MM.1S (cell line): Measurements from ENCODE around the gene CUL1.

Source experiments
- DNase-seq: peaks from one replicate; pipeline ENCODE4 v3.0.0-alpha.2; 2015
- H2AFZ ChIP-seq: fragments of 300-600 bp; sonication (generic); 2 replicates; pipeline ENCODE4 v1.6.0; 2016; ENCODE audit warnings: antibody characterized with exemption, low read length
- H3F3A ChIP-seq: fragments of 300-600 bp; sonication (generic); 2 replicates; pipeline ENCODE4 v1.6.1; 2016; ENCODE audit warnings: mild to moderate bottlenecking, antibody characterized with exemption, low read length, moderate library complexity, mixed read lengths; ENCODE audit not compliant: insufficient read depth
- H3K27ac ChIP-seq: fragments of 300-600 bp; sonication (generic); 2 replicates; pipeline ENCODE4 v1.5.1; 2016; ENCODE audit warnings: mild to moderate bottlenecking, low read length
- H3K27me3 ChIP-seq: fragments of 300-600 bp; sonication (generic); replicated peaks from 2 replicates; pipeline ENCODE4 v1.6.0; 2016; ENCODE audit warnings: low read length; ENCODE audit not compliant: insufficient read depth
- H3K36me3 ChIP-seq: fragments of 300-600 bp; sonication (generic); replicated peaks from 2 replicates; pipeline ENCODE4 v1.6.1; 2016; ENCODE audit warnings: mild to moderate bottlenecking, low read length, mixed read lengths; ENCODE audit not compliant: insufficient read depth
- H3K4me1 ChIP-seq: fragments of 300-600 bp; sonication (generic); 2 replicates; pipeline ENCODE4 v1.6.1; 2016; ENCODE audit warnings: low read length, mixed read lengths
- H3K4me2 ChIP-seq: fragments of 300-600 bp; sonication (generic); 2 replicates; pipeline ENCODE4 v1.6.0; 2016; ENCODE audit warnings: low read depth, low read length
- H3K4me3 ChIP-seq: fragments of 300-600 bp; sonication (generic); 2 replicates; pipeline ENCODE4 v1.5.1; 2016; ENCODE audit warnings: low read length, mixed read lengths
- H3K79me2 ChIP-seq: fragments of 300-600 bp; sonication (generic); 2 replicates; pipeline ENCODE4 v1.6.1; 2016; ENCODE audit warnings: mixed run types, low read length, mixed read lengths
- H3K9ac ChIP-seq: fragments of 300-600 bp; sonication (generic); 2 replicates; pipeline ENCODE4 v1.6.1; 2016; ENCODE audit warnings: low read length, mixed read lengths
- H3K9me2 ChIP-seq: fragments of 300-600 bp; sonication (generic); replicated peaks from 2 replicates; pipeline ENCODE4 v1.6.1; 2016; ENCODE audit warnings: mild to moderate bottlenecking, low read length, mixed read lengths; ENCODE audit not compliant: insufficient read depth
- H3K9me3 ChIP-seq: fragments of 300-600 bp; sonication (generic); replicated peaks from 2 replicates; pipeline ENCODE4 v1.6.1; 2016; ENCODE audit warnings: mild to moderate bottlenecking, low read length, mixed read lengths; ENCODE audit not compliant: insufficient read depth
- H4K20me1 ChIP-seq: fragments of 300-600 bp; sonication (generic); 2 replicates; pipeline ENCODE4 v1.6.1; 2016; ENCODE audit warnings: mild to moderate bottlenecking, low read length, moderate library complexity, mixed read lengths; ENCODE audit not compliant: insufficient read depth
- EZH2 ChIP-seq: fragments of 300-600 bp; sonication (generic); optimal IDR thresholded peaks from 2 replicates; pipeline ENCODE3; 2017; ENCODE audit warnings: low read depth, mild to moderate bottlenecking, antibody characterized with exemption, low read length, mixed read lengths
- EZH2phosphoT487 ChIP-seq: fragments of 300-600 bp; sonication (generic); IDR thresholded peaks from 2 replicates; pipeline ENCODE4 v1.6.1; 2018; ENCODE audit warnings: antibody characterized with exemption, low read length
- TF ChIP-seq, protein P1 (sequence below): fragments of 300-600 bp; sonication (generic); IDR thresholded peaks from 2 replicates; pipeline ENCODE4 v1.5.1; 2016; ENCODE audit warnings: antibody characterized with exemption, low read length, mixed read lengths

The CUL1 gene

DNA sequence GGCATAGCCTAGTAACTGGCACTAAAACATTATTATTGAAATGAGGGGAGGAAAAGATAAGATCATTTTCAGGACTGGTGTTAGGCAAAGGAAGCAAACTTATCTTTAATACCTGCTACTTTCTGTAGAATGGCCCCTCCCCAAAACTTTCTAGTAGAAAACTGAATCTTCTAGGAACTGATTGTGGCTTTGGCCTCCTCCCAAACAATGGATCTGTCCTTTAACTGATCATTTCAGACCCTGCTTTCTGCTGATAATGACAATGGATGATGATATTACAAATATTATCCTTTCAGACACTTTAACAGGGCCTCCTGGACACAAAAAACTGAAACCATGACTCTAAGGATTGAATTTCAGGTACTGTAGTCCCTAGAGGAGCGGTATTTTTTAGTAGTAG, 130.3 kb downstream of the CUL1 start:
- Histone ChIP-seq H3F3A (no peaks in the 10 kb centered on the region), H3K79me2 (peaks cover 56% of the 10 kb centered on the region), H3K9me2 (no peaks in the 10 kb centered on the region), H3K27me3 (no peaks in the 10 kb centered on the region), H3K36me3 (peaks cover 15% of the 10 kb centered on the region; the same call in 1 of the 2 replicates), H4K20me1 (peaks cover 4% of the 10 kb centered on the region; the same call in 1 of the 2 replicates), H2AFZ (no peak overlapping the region), H3K4me3 (no peak overlapping the region), H3K9me3 (no peaks in the 10 kb centered on the region), H3K4me2 (no peak overlapping the region), H3K27ac (no peak overlapping the region), H3K4me1 (no peaks in the 10 kb centered on the region), H3K9ac (no peak overlapping the region)
- TF ChIP-seq EZH2 (no peak), EZH2phosphoT487 (no peak)
- TF ChIP-seq, protein P1, sequence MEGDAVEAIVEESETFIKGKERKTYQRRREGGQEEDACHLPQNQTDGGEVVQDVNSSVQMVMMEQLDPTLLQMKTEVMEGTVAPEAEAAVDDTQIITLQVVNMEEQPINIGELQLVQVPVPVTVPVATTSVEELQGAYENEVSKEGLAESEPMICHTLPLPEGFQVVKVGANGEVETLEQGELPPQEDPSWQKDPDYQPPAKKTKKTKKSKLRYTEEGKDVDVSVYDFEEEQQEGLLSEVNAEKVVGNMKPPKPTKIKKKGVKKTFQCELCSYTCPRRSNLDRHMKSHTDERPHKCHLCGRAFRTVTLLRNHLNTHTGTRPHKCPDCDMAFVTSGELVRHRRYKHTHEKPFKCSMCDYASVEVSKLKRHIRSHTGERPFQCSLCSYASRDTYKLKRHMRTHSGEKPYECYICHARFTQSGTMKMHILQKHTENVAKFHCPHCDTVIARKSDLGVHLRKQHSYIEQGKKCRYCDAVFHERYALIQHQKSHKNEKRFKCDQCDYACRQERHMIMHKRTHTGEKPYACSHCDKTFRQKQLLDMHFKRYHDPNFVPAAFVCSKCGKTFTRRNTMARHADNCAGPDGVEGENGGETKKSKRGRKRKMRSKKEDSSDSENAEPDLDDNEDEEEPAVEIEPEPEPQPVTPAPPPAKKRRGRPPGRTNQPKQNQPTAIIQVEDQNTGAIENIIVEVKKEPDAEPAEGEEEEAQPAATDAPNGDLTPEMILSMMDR: no peak
- no peak for DNase-seq

DNA sequence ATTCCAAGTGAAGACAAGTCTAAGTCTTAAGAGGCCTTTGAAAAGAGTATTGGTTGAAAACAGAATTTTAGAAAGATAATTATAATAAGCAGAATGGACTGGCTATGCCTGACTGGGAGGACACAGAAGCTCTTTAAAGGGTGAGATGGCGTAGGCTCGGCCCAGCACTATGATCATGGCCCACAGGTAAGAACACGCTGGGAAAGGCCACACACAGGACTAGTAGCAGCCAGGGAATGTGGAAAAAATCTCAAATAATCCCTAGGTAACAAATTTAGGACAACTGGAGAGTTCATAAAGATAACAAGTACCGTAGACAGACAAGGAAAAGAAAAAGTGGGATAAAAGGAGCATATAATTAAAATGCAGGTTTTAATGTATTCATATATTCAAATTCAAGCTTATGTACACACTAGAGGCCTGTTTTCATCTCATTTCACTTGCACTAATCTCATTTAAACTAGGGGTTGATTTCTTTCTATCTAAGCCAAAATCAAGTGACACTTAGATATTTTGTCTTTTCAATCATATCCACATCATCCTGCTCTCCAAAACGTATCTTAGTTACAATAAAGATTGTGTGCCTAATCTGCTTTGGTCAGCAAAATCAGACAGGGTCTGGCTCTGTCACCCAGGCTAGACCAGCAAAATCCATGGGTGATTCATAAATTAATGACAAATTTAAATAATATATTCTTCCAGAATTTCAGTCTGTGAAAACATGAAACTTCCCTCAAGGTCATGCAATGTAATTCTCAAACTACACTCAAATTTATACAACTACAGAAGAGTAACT, 132.4 kb downstream of the CUL1 start:
- H3K79me2 ChIP-seq: peaks cover 71% of the 10 kb centered on the region

DNA sequence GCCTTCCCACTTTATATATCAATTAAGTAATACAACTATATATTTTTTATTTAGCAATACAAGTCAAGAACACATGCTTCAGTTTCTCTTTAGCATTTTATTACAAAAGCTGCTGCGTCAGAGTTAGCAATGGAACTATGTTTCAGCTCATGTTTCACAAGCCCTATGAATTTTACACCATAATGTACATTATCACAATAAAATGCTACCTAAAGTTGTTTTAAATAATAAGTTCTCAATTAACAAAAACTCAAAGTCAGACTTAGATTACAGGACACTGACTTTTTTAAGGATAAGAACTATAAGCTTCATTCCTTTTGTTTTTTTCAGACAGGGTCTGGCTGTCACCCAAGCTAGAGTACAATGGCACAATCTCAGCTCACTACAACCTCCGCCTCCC, 133.1 kb downstream of the CUL1 start:
- Histone ChIP-seq H3K36me3 (no peaks in the 10 kb centered on the region; the same call in 1 of the 2 replicates), H3K4me1 (no peaks in the 10 kb centered on the region), H3K9me3 (no peaks in the 10 kb centered on the region), H2AFZ (no peak overlapping the region), H3K9ac (no peak overlapping the region), H3F3A (no peaks in the 10 kb centered on the region), H3K27ac (no peak overlapping the region), H3K9me2 (no peaks in the 10 kb centered on the region), H3K4me3 (no peak overlapping the region), H4K20me1 (peaks cover 4% of the 10 kb centered on the region; the same call in 1 of the 2 replicates), H3K4me2 (no peak overlapping the region), H3K79me2 (peaks cover 78% of the 10 kb centered on the region), H3K27me3 (no peaks in the 10 kb centered on the region)
- DNase-seq: no peak
- TF ChIP-seq, protein P1: no peak
- TF ChIP-seq EZH2phosphoT487: no peak
- no peak for TF ChIP-seq EZH2

More for the DNA sequence above, 132.4 kb downstream of the CUL1 start:
- Histone ChIP-seq H2AFZ (no peak overlapping the region), H3K36me3 (peaks cover 4% of the 10 kb centered on the region; the same call in 1 of the 2 replicates), H3K4me2 (no peak overlapping the region), H3F3A (no peaks in the 10 kb centered on the region), H3K9me2 (no peaks in the 10 kb centered on the region), H4K20me1 (peaks cover 4% of the 10 kb centered on the region; the same call in 1 of the 2 replicates), H3K9ac (no peak overlapping the region), H3K9me3 (no peaks in the 10 kb centered on the region), H3K27me3 (no peaks in the 10 kb centered on the region), H3K27ac (no peak overlapping the region), H3K4me3 (no peak overlapping the region), H3K4me1 (no peaks in the 10 kb centered on the region)
- TF ChIP-seq EZH2phosphoT487: no peak
- TF ChIP-seq, protein P1: no peak
- no peak for TF ChIP-seq EZH2
- no peak for DNase-seq
